DOHH2 (cell line): Measurements from ENCODE around the gene ADGRG4.

ENCODE experiments used
- CTCF ChIP-seq: fragments of 200-600 bp; sonication (generic); IDR thresholded peaks from one replicate; pipeline ENCODE4 v1.5.1; 2014; ENCODE audit warnings: antibody characterized with exemption, mild to moderate bottlenecking, low read depth, low read length; ENCODE audit not compliant: poor library complexity, severe bottlenecking
- EZH2phosphoT487 ChIP-seq: fragments of 200-600 bp; sonication (generic); IDR thresholded peaks from 2 replicates; pipeline ENCODE4 v1.6.1; 2017; ENCODE audit warnings: borderline replicate concordance, mild to moderate bottlenecking, antibody characterized with exemption, low read length, moderate library complexity, mixed read lengths

GRCh38 chrX:136268051-136269048, 32.4 kb upstream of the ADGRG4 start:
- TF ChIP-seq CTCF (peak; percentile 61), EZH2phosphoT487 (no peak)
